Measurements from ENCODE around the gene RERG. TPM values are rescaled to one million over a fixed set of nuclear protein-coding genes. Genes with fewer than 3 reads are reported as not detected.

Gene RERG
- total and polyA plus RNA-seq, 2 experiments from 2014 or later, result 1.1 to 1.5 TPM

DNA sequence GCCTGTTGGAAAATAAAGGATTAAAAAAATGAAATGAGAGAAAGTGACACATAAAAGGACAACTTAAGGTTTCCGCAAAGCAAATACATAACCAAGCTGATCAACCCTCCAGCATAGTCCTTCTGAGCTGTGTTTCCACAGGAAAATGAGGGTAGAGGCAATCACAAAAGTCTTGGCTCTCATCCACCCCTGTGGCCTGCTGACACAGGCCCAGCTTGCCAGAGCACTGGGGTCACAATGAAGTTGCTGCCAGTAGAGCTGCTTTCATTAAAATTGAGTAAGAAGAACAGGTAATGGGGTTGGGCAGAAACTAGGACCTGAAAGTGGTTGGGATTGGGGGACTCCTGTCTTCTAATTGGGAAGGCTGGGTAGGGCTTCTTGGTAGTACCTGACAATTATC lies 65.9 kb downstream of the RERG start (continued):
- TF ChIP-seq, protein P1, sequence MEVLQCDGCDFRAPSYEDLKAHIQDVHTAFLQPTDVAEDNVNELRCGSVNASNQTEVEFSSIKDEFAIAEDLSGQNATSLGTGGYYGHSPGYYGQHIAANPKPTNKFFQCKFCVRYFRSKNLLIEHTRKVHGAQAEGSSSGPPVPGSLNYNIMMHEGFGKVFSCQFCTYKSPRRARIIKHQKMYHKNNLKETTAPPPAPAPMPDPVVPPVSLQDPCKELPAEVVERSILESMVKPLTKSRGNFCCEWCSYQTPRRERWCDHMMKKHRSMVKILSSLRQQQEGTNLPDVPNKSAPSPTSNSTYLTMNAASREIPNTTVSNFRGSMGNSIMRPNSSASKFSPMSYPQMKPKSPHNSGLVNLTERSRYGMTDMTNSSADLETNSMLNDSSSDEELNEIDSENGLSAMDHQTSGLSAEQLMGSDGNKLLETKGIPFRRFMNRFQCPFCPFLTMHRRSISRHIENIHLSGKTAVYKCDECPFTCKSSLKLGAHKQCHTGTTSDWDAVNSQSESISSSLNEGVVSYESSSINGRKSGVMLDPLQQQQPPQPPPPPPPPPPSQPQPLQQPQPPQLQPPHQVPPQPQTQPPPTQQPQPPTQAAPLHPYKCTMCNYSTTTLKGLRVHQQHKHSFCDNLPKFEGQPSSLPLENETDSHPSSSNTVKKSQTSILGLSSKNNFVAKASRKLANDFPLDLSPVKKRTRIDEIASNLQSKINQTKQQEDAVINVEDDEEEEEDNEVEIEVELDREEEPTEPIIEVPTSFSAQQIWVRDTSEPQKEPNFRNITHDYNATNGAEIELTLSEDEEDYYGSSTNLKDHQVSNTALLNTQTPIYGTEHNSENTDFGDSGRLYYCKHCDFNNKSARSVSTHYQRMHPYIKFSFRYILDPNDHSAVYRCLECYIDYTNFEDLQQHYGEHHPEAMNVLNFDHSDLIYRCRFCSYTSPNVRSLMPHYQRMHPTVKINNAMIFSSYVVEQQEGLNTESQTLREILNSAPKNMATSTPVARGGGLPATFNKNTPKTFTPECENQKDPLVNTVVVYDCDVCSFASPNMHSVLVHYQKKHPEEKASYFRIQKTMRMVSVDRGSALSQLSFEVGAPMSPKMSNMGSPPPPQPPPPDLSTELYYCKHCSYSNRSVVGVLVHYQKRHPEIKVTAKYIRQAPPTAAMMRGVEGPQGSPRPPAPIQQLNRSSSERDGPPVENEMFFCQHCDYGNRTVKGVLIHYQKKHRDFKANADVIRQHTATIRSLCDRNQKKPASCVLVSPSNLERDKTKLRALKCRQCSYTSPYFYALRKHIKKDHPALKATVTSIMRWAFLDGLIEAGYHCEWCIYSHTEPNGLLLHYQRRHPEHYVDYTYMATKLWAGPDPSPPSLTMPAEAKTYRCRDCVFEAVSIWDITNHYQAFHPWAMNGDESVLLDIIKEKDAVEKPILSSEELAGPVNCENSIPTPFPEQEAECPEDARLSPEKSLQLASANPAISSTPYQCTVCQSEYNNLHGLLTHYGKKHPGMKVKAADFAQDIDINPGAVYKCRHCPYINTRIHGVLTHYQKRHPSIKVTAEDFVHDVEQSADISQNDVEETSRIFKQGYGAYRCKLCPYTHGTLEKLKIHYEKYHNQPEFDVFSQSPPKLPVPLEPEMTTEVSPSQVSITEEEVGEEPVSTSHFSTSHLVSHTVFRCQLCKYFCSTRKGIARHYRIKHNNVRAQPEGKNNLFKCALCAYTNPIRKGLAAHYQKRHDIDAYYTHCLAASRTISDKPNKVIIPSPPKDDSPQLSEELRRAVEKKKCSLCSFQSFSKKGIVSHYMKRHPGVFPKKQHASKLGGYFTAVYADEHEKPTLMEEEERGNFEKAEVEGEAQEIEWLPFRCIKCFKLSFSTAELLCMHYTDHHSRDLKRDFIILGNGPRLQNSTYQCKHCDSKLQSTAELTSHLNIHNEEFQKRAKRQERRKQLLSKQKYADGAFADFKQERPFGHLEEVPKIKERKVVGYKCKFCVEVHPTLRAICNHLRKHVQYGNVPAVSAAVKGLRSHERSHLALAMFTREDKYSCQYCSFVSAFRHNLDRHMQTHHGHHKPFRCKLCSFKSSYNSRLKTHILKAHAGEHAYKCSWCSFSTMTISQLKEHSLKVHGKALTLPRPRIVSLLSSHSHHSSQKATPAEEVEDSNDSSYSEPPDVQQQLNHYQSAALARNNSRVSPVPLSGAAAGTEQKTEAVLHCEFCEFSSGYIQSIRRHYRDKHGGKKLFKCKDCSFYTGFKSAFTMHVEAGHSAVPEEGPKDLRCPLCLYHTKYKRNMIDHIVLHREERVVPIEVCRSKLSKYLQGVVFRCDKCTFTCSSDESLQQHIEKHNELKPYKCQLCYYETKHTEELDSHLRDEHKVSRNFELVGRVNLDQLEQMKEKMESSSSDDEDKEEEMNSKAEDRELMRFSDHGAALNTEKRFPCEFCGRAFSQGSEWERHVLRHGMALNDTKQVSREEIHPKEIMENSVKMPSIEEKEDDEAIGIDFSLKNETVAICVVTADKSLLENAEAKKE (CRISPR knock-in tag; IDR thresholded peaks at IDR 0.05), result no peak
- TF ChIP-seq, protein P2, sequence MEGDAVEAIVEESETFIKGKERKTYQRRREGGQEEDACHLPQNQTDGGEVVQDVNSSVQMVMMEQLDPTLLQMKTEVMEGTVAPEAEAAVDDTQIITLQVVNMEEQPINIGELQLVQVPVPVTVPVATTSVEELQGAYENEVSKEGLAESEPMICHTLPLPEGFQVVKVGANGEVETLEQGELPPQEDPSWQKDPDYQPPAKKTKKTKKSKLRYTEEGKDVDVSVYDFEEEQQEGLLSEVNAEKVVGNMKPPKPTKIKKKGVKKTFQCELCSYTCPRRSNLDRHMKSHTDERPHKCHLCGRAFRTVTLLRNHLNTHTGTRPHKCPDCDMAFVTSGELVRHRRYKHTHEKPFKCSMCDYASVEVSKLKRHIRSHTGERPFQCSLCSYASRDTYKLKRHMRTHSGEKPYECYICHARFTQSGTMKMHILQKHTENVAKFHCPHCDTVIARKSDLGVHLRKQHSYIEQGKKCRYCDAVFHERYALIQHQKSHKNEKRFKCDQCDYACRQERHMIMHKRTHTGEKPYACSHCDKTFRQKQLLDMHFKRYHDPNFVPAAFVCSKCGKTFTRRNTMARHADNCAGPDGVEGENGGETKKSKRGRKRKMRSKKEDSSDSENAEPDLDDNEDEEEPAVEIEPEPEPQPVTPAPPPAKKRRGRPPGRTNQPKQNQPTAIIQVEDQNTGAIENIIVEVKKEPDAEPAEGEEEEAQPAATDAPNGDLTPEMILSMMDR (conservative IDR thresholded peaks at IDR 0.05; ENCODE audit: low read depth in 2 of 2), result no peak
- TF ChIP-seq, protein P3, sequence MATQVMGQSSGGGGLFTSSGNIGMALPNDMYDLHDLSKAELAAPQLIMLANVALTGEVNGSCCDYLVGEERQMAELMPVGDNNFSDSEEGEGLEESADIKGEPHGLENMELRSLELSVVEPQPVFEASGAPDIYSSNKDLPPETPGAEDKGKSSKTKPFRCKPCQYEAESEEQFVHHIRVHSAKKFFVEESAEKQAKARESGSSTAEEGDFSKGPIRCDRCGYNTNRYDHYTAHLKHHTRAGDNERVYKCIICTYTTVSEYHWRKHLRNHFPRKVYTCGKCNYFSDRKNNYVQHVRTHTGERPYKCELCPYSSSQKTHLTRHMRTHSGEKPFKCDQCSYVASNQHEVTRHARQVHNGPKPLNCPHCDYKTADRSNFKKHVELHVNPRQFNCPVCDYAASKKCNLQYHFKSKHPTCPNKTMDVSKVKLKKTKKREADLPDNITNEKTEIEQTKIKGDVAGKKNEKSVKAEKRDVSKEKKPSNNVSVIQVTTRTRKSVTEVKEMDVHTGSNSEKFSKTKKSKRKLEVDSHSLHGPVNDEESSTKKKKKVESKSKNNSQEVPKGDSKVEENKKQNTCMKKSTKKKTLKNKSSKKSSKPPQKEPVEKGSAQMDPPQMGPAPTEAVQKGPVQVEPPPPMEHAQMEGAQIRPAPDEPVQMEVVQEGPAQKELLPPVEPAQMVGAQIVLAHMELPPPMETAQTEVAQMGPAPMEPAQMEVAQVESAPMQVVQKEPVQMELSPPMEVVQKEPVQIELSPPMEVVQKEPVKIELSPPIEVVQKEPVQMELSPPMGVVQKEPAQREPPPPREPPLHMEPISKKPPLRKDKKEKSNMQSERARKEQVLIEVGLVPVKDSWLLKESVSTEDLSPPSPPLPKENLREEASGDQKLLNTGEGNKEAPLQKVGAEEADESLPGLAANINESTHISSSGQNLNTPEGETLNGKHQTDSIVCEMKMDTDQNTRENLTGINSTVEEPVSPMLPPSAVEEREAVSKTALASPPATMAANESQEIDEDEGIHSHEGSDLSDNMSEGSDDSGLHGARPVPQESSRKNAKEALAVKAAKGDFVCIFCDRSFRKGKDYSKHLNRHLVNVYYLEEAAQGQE (IDR thresholded peaks at IDR 0.05; ENCODE audit: unreplicated experiment), result no peak
